PC-9 (cell line): ENCODE results near the gene ACTL7A. TPM values are rescaled to one million over a fixed set of nuclear protein-coding genes. Genes with fewer than 3 reads are reported as not detected.

ENCODE experiments used
- BruUV-seq: library from RNA; stranded (reverse); fragments of 400-500 nt; replicated peaks from 2 replicates; lab custom pipeline; 2021; lab: Mats Ljungman, UMichigan
- CTCF ChIA-PET: fragments of 300-600 bp; sonication (Branson Sonifier 250); formaldehyde crosslinking; loops from one replicate; lab custom pipeline; 2022; ENCODE audit warnings: antibody characterized with exemption; lab: Charles Lee
- POLR2A ChIA-PET: fragments of 300-600 bp; sonication (Branson Sonifier 250); formaldehyde crosslinking; loops from one replicate; lab custom pipeline; 2022; ENCODE audit warnings: antibody characterized with exemption; ENCODE audit not compliant: unreplicated experiment; lab: Charles Lee
- DNase-seq, 2 experiments: peaks; one replicate each; pipeline versions ENCODE4 v3.0.0 to v3.0.0-alpha.2; 2015 to 2022; ENCODE audit warnings: mixed read lengths in 1 of 2
- H2AFZ ChIP-seq: fragments of 200-600 bp; sonication (generic); 2 replicates; pipeline ENCODE4 v1.8.1; 2017; ENCODE audit warnings: antibody characterized with exemption
- H3F3A ChIP-seq: fragments of 200-600 bp; sonication (generic); 2 replicates; pipeline ENCODE4 v1.8.1; 2017; ENCODE audit warnings: antibody characterized with exemption, mild to moderate bottlenecking, low read depth; ENCODE audit not compliant: insufficient read depth
- H3K27ac ChIP-seq: fragments of 200-600 bp; sonication (generic); 2 replicates; pipeline ENCODE4 v1.6.1; 2016; ENCODE audit warnings: mixed run types
- H3K27me3 ChIP-seq: fragments of 200-600 bp; sonication (generic); 2 replicates; pipeline ENCODE4 v1.6.1; 2016; ENCODE audit warnings: low read depth, mixed run types; ENCODE audit not compliant: insufficient read depth
- H3K36me3 ChIP-seq: fragments of 200-600 bp; sonication (generic); 2 replicates; pipeline ENCODE4 v1.6.1; 2016; ENCODE audit warnings: low read depth, mixed run types
- H3K4me1 ChIP-seq: fragments of 200-600 bp; sonication (generic); replicated peaks from 2 replicates; pipeline ENCODE4 v1.6.1; 2016; ENCODE audit warnings: mixed run types; ENCODE audit not compliant: insufficient read depth
- H3K4me2 ChIP-seq: fragments of 200-600 bp; sonication (generic); 2 replicates; pipeline ENCODE4 v1.6.1; 2017; ENCODE audit warnings: mixed run types
- H3K4me3 ChIP-seq: fragments of 200-600 bp; sonication (generic); 2 replicates; pipeline ENCODE4 v1.6.1; 2016; ENCODE audit warnings: mixed run types
- H3K79me2 ChIP-seq: fragments of 200-600 bp; sonication (generic); 2 replicates; pipeline ENCODE4 v1.6.1; 2017; ENCODE audit warnings: low read depth, mixed run types
- H3K9me2 ChIP-seq: fragments of 200-600 bp; sonication (generic); 2 replicates; pipeline ENCODE4 v1.8.1; 2017; ENCODE audit warnings: mild to moderate bottlenecking; ENCODE audit not compliant: insufficient read depth
- H3K9me3 ChIP-seq: fragments of 200-600 bp; sonication (generic); 2 replicates; pipeline ENCODE4 v1.8.1; 2016; ENCODE audit warnings: low read depth; ENCODE audit not compliant: insufficient read depth
- H4K20me1 ChIP-seq: fragments of 200-600 bp; sonication (generic); 2 replicates; pipeline ENCODE4 v1.8.1; 2017; ENCODE audit not compliant: insufficient read depth
- CTCF ChIP-seq: fragments of 200-600 bp; sonication (generic); conservative IDR thresholded peaks from 2 replicates; pipeline ENCODE4 v1.6.1; 2017; ENCODE audit warnings: mixed run types, antibody characterized with exemption, mild to moderate bottlenecking, moderate library complexity
- EZH2 ChIP-seq: fragments of 200-600 bp; sonication (generic); IDR thresholded peaks from 2 replicates; pipeline ENCODE4 v1.8.0; 2017; ENCODE audit warnings: antibody characterized with exemption, low read depth
- intact Hi-C: fragments of 100-400 bp; cut with micrococcal nuclease; formaldehyde crosslinking; loops from one replicate; pipeline ENCODE4 v1.10.0; 2022; ENCODE audit not compliant: unreplicated experiment
- total RNA-seq: library from RNA; stranded (reverse); gene quantifications from 2 replicates; pipeline ENCODE4 v1.2.3, GENCODE V29; 2021

ACTL7A gene
- total RNA-seq, 1 experiment from 2014 or later: not detected

GRCh38 chr9:108855529-108855886 lies 6.6 kb upstream of the ACTL7A start:
- Histone ChIP-seq H3K4me1 (no peaks in the 10 kb centered on the region; the same call in 1 of the 2 replicates), H3F3A (no peaks in the 10 kb centered on the region), H3K9me2 (no peaks in the 10 kb centered on the region), H3K79me2 (no peaks in the 10 kb centered on the region), H3K9me3 (peaks cover 6% of the 10 kb centered on the region; the same call in 1 of the 2 replicates), H4K20me1 (no peaks in the 10 kb centered on the region), H3K36me3 (no peaks in the 10 kb centered on the region), H3K4me3 (no peak overlapping the region), H2AFZ (no peak overlapping the region), H3K27me3 (no peaks in the 10 kb centered on the region), H3K27ac (no peak overlapping the region), H3K4me2 (no peak overlapping the region)
- DNase-seq: no peak
- ChIA-PET POLR2A (no interaction called here), CTCF (no interaction called here)
- intact Hi-C loops: no loop called here
- BruUV-seq: no TSS peak
- TF ChIP-seq EZH2: no peak
- TF ChIP-seq CTCF: no peak

GRCh38 chr9:108855888-108856287 lies 6.2 kb upstream of the ACTL7A start, which contains the start of gene ACTL7B:
Gene ACTL7B (minus strand): TSS chr9:108855986. CDS start chr9:108855930, 56 bp downstream.
- Histone ChIP-seq H3K4me2 (no peak within 1 kb of the TSS), H3K9me3 (peaks cover 6% of the 10 kb centered on the region; the same call in 1 of the 2 replicates), H3K9me2 (no peaks in the 10 kb centered on the region), H3K36me3 (no peaks in the 10 kb centered on the region), H3K27ac (no peak within 1 kb of the TSS), H3K79me2 (no peaks in the 10 kb centered on the region), H2AFZ (no peak within 1 kb of the TSS), H3K4me1 (no peaks in the 10 kb centered on the region; the same call in 1 of the 2 replicates), H3K27me3 (no peaks in the 10 kb centered on the region), H3F3A (no peaks in the 10 kb centered on the region), H4K20me1 (no peaks in the 10 kb centered on the region), H3K4me3 (no peak within 1 kb of the TSS)
- TF ChIP-seq EZH2 (no peak), CTCF (no peak)
- POLR2A ChIA-PET: no interaction called here
- intact Hi-C loops: no loop called here
- no peak for DNase-seq
- CTCF ChIA-PET: no interaction called here
- BruUV-seq: no TSS peak

- Histone ChIP-seq H3K9me3 (peaks cover 6% of the 10 kb centered on the region; the same call in 1 of the 2 replicates), H3K4me3 (no peak overlapping the region), H3K36me3 (no peaks in the 10 kb centered on the region), H3K27ac (no peak overlapping the region), H3K79me2 (no peaks in the 10 kb centered on the region), H3K9me2 (no peaks in the 10 kb centered on the region), H4K20me1 (no peaks in the 10 kb centered on the region), H3K27me3 (no peaks in the 10 kb centered on the region), H3F3A (no peaks in the 10 kb centered on the region), H3K4me2 (no peak overlapping the region), H3K4me1 (no peaks in the 10 kb centered on the region), H2AFZ (no peak overlapping the region)
- ChIA-PET POLR2A (no interaction called here), CTCF (no interaction called here)
- TF ChIP-seq EZH2 (no peak), CTCF (no peak)
- intact Hi-C loops: no loop called here
- no TSS peak for BruUV-seq
- no peak for DNase-seq
These were observed 4.5 kb upstream of the ACTL7A start for GRCh38 chr9:108857572-108857971.
